Gastrocnemius medialis (tissue), 4 donors: ENCODE results near the gene NSMF. TPM values are rescaled to one million over a fixed set of nuclear protein-coding genes. Genes with fewer than 3 reads are reported as not detected.

ENCODE experiments used
- ATAC-seq, 2 donors: fragments of 150-250 bp; one replicate each; pipeline ENCODE4 v1.9.1; 2016
- DNase-seq, 2 donors: peaks; one replicate each; pipeline ENCODE4 v3.0.0-alpha.2; 2019
- H3K27ac ChIP-seq, 4 donors: fragments of 200-600 bp; sonication (generic); 1 replicate in 1 of 4; 2 replicates in 3 of 4; pipeline ENCODE4 v1.5.1; 2016 to 2018; ENCODE audit warnings: mild to moderate bottlenecking in 2 of 4, moderate library complexity in 1 of 4
- H3K27me3 ChIP-seq, 3 donors: fragments of 200-600 bp; sonication (generic) in 2 of 3; 1 replicate in 1 of 3; 2 replicates in 2 of 3; pipeline versions ENCODE4 v1.5.1 to v1.6.0; 2016 to 2019; ENCODE audit warnings: mild to moderate bottlenecking in 1 of 3, moderate library complexity in 1 of 3
- H3K36me3 ChIP-seq, 2 donors: fragments of 200-600 bp; sonication (generic) in 1 of 2; one replicate each; pipeline ENCODE4 v1.5.1; 2017 to 2018
- H3K4me1 ChIP-seq, 2 donors: fragments of 200-600 bp; sonication (generic) in 1 of 2; one replicate each; pipeline ENCODE4 v1.5.1; 2016 to 2017; ENCODE audit warnings: mild to moderate bottlenecking in 2 of 2
- H3K4me3 ChIP-seq, 4 donors: fragments of 200-600 bp; sonication (generic) in 3 of 4; 1 replicate in 1 of 4; 2 replicates in 3 of 4; pipeline ENCODE4 v1.5.1; 2016 to 2019; ENCODE audit warnings: mild to moderate bottlenecking in 2 of 4
- H3K9me3 ChIP-seq, 3 donors: fragments of 200-600 bp; sonication (generic) in 2 of 3; 1 replicate in 1 of 3; 2 replicates in 2 of 3; pipeline ENCODE4 v1.5.1; 2016 to 2019
- CTCF ChIP-seq, 5 experiments: fragments of 450-650 bp in 3 of 5; fragments of 200-600 bp in 2 of 5; sonication (generic) in 2 of 5; IDR thresholded peaks in 4 of 5; conservative IDR thresholded peaks in 1 of 5; 1 replicate in 4 of 5; 2 replicates in 1 of 5; pipeline ENCODE4 v1.5.1; 2016 to 2019; ENCODE audit warnings: antibody characterized with exemption in 5 of 5, mild to moderate bottlenecking in 3 of 5, moderate library complexity in 3 of 5
- POLR2A ChIP-seq, 2 donors: fragments of 450-650 bp; IDR thresholded peaks; one replicate each; pipeline ENCODE4 v1.6.1; 2017; ENCODE audit warnings: antibody characterized with exemption in 2 of 2, mild to moderate bottlenecking in 2 of 2, moderate library complexity in 2 of 2
- in situ Hi-C, 4 donors: fragments of 200-750 bp; cut with MboI; loops; one replicate each; pipeline versions ENCODE4 v1.15.0 to v1.8.0; 2017; ENCODE audit warnings: low sequenced_read_pairs in 4 of 4
- intact Hi-C: fragments of 100-400 bp; cut with DNase I; formaldehyde crosslinking; loops from one replicate; pipeline ENCODE4 v1.15.1; 2023; ENCODE audit warnings: low total_unique reads
- total RNA-seq, 4 donors: library from RNA; depleted of rRNA; stranded (reverse); fragments of >200 nt; gene quantifications; one replicate each; pipeline versions ENCODE4 v1.1.0 to v1.2.3, GENCODE V29; 2016

The NSMF gene
- total RNA-seq, 4 donors from 2014 or later = 4.4 to 8.4 (median 7.1) TPM

- H3K9me3 ChIP-seq = no peaks in the 10 kb centered on the region
- intact Hi-C loops = no loop called here
- DNase-seq (peak in 1 of 2 donors; percentile 24), ATAC-seq (no peak)
- no peak overlapping the region for H3K4me3 ChIP-seq
- H3K27ac ChIP-seq = no peak overlapping the region
- in situ Hi-C loops = no loop called here
- peaks cover 10 to 11% of the 10 kb centered on the region in 2 donors for H3K4me1 ChIP-seq
- H3K36me3 ChIP-seq = peaks cover 0 to 11% of the 10 kb centered on the region in 2 donors
- TF ChIP-seq POLR2A (IDR thresholded peaks at IDR 0.05) (no peak), CTCF (IDR thresholded peaks at IDR 0.05 in 4 of 5, conservative IDR thresholded peaks at IDR 0.05 in 1 of 5) (no peak)
- H3K27me3 ChIP-seq = no peaks in the 10 kb centered on the region
Observed at GRCh38 chr9:137461663-137462395, 2.7 kb upstream of the NSMF start.

- no peak for ATAC-seq
- Histone ChIP-seq H3K9me3 (no peaks in the 10 kb centered on the region), H3K27me3 (no peaks in the 10 kb centered on the region), H3K36me3 (peaks cover 0 to 11% of the 10 kb centered on the region in 2 donors), H3K4me3 (no peak overlapping the region), H3K4me1 (peaks cover 10 to 11% of the 10 kb centered on the region in 2 donors), H3K27ac (no peak overlapping the region)
- no peak for DNase-seq
- TF ChIP-seq CTCF (IDR thresholded peaks at IDR 0.05 in 4 of 5, conservative IDR thresholded peaks at IDR 0.05 in 1 of 5) (no peak), POLR2A (IDR thresholded peaks at IDR 0.05) (no peak)
- intact Hi-C loops (no loop called here), in situ Hi-C loops (no loop called here)
Observed at GRCh38 chr9:137461316-137461662, 2.2 kb upstream of the NSMF start.

GRCh38 chr9:137460363-137461315 lies 1.5 kb upstream of the NSMF start:
- peaks cover 0 to 15% of the 10 kb centered on the region in 2 donors for H3K36me3 ChIP-seq
- DNase-seq (peak in 1 of 2 donors; percentile 16), ATAC-seq (no peak)
- H3K9me3 ChIP-seq = no peaks in the 10 kb centered on the region
- H3K4me1 ChIP-seq = peaks cover 10 to 11% of the 10 kb centered on the region in 2 donors
- in situ Hi-C loops = no loop called here
- H3K4me3 ChIP-seq = no peak overlapping the region
- no peak for TF ChIP-seq CTCF (IDR thresholded peaks at IDR 0.05 in 4 of 5, conservative IDR thresholded peaks at IDR 0.05 in 1 of 5)
- no peak for TF ChIP-seq POLR2A (IDR thresholded peaks at IDR 0.05)
- intact Hi-C loops = no loop called here
- no peak overlapping the region for H3K27ac ChIP-seq
- no peaks in the 10 kb centered on the region for H3K27me3 ChIP-seq

- TF ChIP-seq CTCF (IDR thresholded peaks at IDR 0.05 in 4 of 5, conservative IDR thresholded peaks at IDR 0.05 in 1 of 5) = no peak
- no peak for TF ChIP-seq POLR2A (IDR thresholded peaks at IDR 0.05)
- intact Hi-C loops (loop anchor here (1.0 kb wide), 1 partner anchor 36 kb away; the partner anchor contains the start of genes EXD3 and NOXA1), in situ Hi-C loops (no loop called here)
- Histone ChIP-seq H3K27me3 (no peaks in the 10 kb centered on the region), H3K36me3 (peaks cover 0 to 17% of the 10 kb centered on the region in 2 donors), H3K4me3 (peak overlapping the region; percentile 40 to 61 (median 50)), H3K27ac (peak overlapping the region; percentile 30 to 72 (median 66)), H3K9me3 (no peaks in the 10 kb centered on the region), H3K4me1 (peaks cover 10 to 11% of the 10 kb centered on the region in 2 donors)
- peak in 1 of 2 donors; percentile 23 for ATAC-seq
- peak in 1 of 2 donors; percentile 13 for DNase-seq
Observed at GRCh38 chr9:137459601-137460362, 648 bp upstream of the NSMF start.
